ENCODE results near the gene SLC6A20.

GRCh38 chr3:45759851-45760250, 36.5 kb downstream of the SLC6A20 start:
- TF ChIP-seq, protein P1, sequence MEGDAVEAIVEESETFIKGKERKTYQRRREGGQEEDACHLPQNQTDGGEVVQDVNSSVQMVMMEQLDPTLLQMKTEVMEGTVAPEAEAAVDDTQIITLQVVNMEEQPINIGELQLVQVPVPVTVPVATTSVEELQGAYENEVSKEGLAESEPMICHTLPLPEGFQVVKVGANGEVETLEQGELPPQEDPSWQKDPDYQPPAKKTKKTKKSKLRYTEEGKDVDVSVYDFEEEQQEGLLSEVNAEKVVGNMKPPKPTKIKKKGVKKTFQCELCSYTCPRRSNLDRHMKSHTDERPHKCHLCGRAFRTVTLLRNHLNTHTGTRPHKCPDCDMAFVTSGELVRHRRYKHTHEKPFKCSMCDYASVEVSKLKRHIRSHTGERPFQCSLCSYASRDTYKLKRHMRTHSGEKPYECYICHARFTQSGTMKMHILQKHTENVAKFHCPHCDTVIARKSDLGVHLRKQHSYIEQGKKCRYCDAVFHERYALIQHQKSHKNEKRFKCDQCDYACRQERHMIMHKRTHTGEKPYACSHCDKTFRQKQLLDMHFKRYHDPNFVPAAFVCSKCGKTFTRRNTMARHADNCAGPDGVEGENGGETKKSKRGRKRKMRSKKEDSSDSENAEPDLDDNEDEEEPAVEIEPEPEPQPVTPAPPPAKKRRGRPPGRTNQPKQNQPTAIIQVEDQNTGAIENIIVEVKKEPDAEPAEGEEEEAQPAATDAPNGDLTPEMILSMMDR (IDR thresholded peaks at IDR 0.05): no peak
- TF ChIP-seq EP300 (IDR thresholded peaks at IDR 0.05): no peak
